ENCODE results near the gene SEPHS1. TPM values are rescaled to one million over a fixed set of nuclear protein-coding genes. Genes with fewer than 3 reads are reported as not detected.
A peak's percentile ranks its signal among the peaks of the same experiment; 100 is the strongest.
"Not testable (repeated sequence)": the region's sequence is repeated elsewhere in the genome, so short reads cannot be mapped to it uniquely, and the experiment has no call there.

The SEPHS1 gene
- total RNA-seq, 1 experiment from 2014 or later: 134 TPM

DNA sequence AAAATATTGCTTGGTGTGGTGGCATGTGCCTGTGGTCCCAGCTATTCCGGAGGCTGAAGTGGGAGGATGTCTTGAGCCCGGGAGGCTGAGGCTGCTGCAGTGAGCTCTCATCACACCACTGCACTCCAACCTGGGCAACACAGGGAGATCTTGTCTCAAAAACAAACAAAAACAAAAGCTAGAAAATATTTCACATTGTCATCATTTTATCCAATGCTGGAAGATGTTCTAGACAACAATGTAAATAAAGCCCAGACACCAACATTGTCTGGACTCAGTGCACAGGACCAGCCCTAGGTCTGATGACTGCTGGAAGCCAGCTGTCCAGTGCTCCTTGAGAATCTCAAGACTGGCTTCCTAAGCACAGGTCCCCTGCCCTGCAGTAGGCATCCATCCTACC, 13.5 kb downstream of the SEPHS1 start:
- no peak for DNase-seq (ENCODE audit: low spot score)
- in situ Hi-C loops (cut with HindIII; ENCODE audit: low sequenced_read_pairs): no loop called here

DNA sequence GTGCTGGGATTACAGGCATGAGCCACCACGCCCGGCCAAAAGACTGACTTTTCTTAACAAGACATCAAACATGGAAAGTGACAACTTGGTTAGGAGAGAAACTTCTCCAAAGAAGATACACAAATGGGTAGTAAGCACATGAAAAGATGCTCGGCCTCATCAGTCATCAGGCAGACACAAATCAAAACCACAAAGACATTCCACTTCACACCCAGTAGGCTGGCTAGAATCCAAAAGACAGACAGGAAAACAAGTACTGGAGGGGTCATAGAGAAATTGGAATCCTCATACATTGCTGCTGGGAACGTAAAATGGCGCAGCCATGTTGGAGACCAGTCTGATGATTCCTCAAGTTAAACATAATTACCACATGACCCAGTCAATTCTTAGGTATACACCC, 16.4 kb downstream of the SEPHS1 start:
- in situ Hi-C loops (cut with HindIII; ENCODE audit: low sequenced_read_pairs): no loop called here
- DNase-seq (ENCODE audit: low spot score): no peak

DNA sequence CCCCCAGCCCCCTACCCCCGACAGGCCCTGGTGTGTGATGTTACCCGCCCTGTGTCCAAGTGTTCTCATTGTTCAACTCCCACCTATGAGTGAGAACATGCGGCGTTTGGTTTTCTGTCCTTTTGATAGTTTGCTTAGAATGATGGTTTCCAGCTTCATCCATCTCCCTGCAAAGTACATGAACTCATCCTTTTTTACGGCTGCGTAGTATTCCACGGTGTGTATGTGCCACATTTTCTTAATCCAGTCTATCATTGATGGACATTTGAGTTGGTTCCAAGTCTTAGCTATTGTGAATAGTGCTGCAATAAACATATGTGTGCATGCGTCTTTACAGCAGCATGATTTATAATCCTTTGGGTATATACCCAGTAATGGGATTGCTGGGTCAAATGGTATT, 17.1 kb downstream of the SEPHS1 start:
- DNase-seq (ENCODE audit: low spot score); in situ Hi-C loops (cut with HindIII; ENCODE audit: low sequenced_read_pairs): not testable (repeated sequence)

DNA sequence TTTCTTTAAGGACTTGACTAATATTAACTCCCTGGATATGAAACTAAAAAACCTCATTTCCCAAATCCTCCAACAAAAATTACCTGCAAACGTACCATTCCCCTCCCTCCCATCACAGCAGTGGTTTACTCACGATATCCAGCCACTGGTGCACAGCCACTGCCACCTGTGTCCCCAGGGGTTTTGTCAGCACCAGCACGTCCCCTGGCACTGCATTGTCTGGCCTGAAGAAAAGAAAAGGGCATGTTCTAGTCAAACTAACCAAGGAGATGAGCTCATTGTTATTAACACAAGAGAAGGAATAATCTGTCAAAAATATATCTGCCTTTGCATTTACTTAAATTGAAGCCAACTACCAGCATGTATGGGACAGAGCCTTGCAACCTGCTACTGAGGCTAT, 18.5 kb downstream of the SEPHS1 start:
- DNase-seq (ENCODE audit: low spot score): no peak
- in situ Hi-C loops (cut with HindIII; ENCODE audit: low sequenced_read_pairs): no loop called here

DNA sequence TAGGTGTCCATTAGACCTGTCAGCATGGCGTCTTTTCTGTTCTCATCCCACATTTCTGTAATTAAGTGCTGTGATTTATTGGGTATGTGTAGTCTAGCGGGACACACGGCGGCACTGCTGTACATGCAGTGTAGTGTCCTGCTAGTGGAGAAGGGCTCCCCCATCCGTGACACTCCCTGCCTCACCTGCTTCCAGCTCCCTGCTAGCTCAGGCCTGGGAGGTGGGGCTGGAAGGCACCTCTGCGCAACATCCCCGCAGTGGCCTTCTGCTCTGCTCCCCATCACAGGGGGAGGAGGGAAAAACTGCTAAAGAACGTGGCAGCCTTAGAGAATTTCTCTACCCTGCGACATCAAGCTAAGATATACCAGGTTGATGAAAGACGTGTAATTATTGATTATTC, 19.5 kb downstream of the SEPHS1 start:
- in situ Hi-C loops (cut with HindIII; ENCODE audit: low sequenced_read_pairs): no loop called here
- DNase-seq (ENCODE audit: low spot score): peak; percentile 19

DNA sequence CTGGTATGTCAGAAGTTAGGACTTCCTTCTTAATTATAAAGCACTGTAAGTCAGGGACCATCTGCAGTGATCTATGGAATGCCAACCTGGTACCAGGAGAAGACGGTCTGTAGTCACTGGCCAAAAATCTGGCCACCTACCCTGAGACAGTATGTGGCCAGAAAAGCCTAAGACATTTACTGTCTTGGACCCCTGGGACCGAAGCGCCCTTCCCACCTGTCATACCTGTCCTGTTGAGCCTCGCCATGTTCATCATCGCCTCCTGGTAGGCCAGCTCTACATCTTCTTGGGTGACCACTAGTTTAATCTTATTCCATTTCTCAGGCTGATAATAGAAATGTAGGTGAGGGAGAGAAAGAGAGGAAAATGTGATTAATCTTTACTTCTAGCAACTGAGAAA, 20.0 kb downstream of the SEPHS1 start:
- in situ Hi-C loops (cut with HindIII; ENCODE audit: low sequenced_read_pairs): no loop called here
- DNase-seq (ENCODE audit: low spot score): no peak

DNA sequence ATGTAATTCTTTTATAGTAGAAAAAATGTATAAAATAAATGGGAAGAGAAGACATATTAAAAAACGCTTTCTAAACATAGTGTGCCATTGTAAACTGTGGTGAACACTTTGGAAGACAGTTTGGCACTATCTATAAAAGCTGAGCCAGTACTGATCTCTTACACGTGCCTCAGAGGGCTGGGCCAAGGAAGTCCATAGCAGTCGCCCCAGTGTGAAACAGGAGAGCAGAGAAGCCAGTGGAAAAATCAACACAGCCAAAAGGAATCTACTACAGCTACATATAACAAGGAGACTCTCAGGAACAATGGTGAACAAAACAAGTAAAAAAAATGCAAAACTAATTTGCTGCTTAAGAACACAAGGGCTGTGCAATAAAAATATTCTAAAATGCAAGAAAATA, 20.6 kb downstream of the SEPHS1 start:
- in situ Hi-C loops (cut with HindIII; ENCODE audit: low sequenced_read_pairs): no loop called here
- DNase-seq (ENCODE audit: low spot score): no peak

DNA sequence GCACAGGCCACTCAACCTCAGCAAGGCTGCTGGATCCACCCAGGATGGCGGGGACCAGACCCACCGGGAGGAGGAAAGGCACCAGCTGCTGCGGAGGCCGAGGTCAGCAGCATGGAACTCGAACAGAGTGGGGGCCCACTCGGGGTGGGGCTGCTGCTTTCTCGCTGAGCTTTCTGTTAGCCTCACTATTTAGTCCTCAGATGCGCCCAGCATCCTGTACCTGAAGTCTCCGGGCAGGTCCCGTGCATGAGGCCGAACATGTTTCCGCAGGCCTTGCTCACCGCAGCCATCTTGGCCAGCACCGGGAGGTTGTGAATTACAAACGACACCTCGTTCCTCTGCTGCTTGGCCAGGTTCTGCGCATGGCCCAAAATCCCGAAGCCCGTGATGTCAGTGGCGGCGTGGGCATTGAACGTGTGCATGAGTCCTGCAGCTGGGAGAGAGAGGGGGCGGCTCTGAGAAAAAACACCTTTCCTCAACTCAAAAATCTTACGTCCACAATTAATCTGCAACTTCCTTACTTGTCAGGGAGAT, 25.4 kb downstream of the SEPHS1 start:
- in situ Hi-C loops (cut with HindIII; ENCODE audit: low sequenced_read_pairs): no loop called here
- DNase-seq (ENCODE audit: low spot score): no peak

DNA sequence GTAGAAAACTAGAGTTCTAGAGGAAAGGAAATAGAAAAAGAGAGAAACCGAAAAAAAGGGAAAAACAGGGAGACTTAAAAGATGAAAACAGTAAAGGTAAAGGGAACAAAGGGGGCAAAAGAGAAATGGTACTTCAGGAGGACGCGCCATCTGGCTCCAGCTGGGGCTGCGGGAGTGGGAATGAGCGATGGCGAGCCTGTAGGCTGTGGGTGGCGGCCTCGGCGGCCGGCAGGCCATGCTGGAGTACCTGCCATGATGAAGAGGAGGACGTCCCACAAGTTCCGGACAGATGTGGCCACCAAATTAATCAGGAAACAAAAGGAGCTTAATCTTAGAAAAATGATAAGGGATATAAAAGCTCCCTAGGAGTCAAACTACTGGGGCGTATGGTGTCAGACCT, 26.5 kb downstream of the SEPHS1 start:
- in situ Hi-C loops (cut with HindIII; ENCODE audit: low sequenced_read_pairs): no loop called here
- DNase-seq (ENCODE audit: low spot score): no peak

DNA sequence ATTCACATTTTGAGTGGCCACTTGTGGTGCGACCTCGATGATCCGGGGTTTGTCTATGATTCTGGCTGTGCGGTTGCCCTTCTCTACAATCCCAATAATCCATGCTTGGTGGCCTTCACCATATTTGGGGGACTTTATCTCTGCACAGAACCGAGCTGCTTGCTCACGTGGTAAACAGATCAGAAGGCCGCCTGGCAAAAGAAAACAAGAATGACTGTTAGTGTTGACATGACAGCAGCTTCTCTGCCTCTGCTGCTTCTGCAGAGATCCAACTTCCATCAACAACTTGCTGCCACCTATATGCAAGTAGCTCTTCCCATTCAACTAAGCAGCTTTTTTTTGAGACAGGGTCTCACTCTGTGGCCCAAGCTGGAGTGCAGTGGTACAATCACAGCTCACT, 28.9 kb downstream of the SEPHS1 start:
- no peak for DNase-seq (ENCODE audit: low spot score)
- in situ Hi-C loops (cut with HindIII; ENCODE audit: low sequenced_read_pairs): no loop called here

DNA sequence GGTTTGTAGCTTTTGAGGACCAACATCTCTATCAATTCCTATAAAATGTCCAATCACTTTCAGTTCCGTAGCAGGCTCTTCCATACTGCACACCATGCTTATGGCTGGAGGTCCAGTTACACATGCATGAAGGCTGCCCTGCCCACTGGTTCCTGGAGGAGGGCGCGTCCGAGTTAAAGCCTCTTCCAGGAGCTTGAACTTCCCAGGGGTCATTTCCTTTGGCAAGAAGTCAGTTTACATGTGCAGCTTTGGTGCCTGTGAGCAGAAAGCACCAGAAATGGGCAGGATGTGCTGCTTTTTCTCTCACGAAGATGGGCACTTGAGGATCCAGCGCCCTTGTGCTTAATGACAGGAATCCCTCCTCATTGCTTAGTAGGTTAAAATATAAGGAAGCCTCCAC, 30.6 kb downstream of the SEPHS1 start:
- no peak for DNase-seq (ENCODE audit: low spot score)
- in situ Hi-C loops (cut with HindIII; ENCODE audit: low sequenced_read_pairs): no loop called here

DNA sequence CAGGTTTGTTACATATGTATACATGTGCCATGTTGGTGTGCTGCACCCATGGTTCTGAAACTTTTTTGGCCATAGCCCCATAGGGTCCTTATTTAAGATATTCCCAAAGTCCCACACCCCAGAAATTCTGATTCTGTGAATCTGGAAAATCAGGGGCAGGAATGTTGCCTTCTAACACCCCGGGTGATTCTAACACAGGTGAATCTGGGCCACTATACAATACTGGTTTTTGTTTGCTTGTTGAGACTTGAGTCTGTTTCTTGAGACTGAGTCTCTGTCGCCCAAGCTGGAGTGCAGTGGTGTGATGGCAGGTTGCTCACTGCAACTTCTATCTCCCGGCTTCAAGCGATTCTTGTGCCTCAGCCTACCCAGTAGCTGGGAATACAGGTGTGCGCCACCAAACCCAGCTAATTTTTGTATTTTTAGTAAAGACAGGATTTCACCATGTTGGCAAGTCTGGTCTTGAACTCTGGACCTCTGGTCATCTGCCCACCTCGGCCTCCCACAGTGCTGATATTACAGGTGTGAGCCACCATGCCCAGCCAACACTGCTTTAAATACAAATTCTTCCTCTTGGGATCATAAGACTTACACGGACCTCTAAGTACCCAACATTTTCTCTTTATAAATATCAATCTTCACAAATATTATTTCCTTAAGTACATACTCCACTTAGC, 31.3 kb downstream of the SEPHS1 start:
- in situ Hi-C loops (cut with HindIII; ENCODE audit: low sequenced_read_pairs): no loop called here
- no peak for DNase-seq (ENCODE audit: low spot score)

DNA sequence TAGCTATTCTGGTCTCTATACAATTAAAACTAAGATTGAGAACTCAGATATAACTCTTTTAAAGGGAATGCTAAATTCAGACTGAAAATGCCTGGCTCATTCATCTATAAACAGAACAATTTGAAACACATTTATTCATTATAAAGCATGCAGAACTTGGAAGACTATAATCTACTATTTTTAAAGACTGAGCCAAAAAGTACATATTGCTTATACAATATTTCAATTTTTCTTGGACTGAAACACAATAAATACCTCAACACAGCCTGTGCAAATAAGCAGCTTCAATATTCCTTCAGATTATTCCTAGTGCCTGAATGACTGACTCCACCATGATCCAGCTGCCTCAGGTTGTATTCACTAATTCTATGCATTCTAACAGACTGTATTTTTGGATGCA, 32.7 kb downstream of the SEPHS1 start:
- DNase-seq (ENCODE audit: low spot score): no peak
- in situ Hi-C loops (cut with HindIII; ENCODE audit: low sequenced_read_pairs): no loop called here

DNA sequence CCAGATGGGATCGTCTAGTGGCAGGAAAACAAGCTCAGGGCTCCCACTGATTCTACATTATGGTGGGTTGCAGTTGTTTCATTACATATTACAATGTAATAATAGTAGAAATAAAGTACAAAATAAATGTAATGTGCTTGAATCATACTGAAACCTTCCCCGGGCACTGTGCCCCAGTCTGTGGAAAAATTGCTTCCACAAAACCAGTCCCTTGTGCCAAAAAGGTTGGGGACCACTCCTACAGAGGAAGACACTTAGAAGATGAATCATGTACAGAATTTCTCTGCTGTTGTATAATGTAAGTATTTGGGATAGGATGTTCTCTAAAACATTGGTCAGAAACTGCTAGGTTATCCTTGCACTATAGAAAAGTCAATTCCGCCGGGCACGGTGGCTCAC, 36.9 kb downstream of the SEPHS1 start:
- no peak for DNase-seq (ENCODE audit: low spot score)
- in situ Hi-C loops (cut with HindIII; ENCODE audit: low sequenced_read_pairs): no loop called here

DNA sequence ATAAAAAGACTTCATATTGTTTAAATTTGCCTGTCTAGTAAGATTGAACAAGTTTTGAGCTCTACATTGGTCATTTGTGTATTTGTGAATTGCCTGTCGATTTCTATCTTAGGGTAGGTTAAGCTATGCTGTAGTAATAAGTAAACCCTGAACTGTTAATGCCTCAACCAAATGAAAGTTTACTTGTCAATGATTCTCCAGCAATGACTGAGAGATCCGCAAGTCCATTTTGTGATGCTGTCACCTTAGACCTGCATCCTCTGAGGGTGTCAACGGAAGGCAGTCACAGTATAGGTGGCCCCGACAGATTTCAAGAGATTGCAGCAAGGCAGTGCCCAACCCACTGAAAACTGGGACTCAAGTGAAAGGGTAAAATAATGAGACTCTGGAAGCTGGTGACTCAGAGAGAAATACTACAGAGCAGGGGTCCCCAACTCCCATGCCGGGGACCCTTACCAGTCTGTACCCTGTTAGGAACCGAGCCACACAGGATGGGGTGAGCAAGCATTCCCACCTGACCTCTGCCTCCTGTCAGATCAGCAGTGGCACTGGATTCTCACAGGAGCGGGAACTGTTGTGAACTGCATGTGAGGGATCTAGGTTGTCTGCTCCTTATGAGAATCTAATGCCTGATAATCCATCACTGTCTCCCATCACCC, 37.4 kb downstream of the SEPHS1 start:
- in situ Hi-C loops (cut with HindIII; ENCODE audit: low sequenced_read_pairs): no loop called here
- DNase-seq (ENCODE audit: low spot score): no peak

DNA sequence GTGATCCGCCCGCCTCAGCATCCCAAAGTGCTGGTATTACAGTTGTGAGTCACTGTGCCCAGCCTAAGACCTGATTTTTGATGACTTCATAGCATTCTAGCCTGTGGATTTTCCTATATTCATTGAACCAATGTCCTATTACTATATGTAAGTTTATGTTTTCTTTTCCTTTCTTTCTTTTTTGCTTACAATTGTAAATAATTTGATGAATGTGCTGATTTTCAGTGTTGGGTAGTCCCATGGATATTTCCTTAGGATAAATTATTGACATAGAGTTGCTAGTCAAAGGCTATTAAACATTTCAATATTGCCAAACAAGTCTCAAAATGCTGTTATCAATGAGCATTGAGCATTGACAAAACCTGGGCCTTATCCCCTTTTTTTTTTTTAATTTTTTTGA, 38.3 kb downstream of the SEPHS1 start:
- no peak for DNase-seq (ENCODE audit: low spot score)
- in situ Hi-C loops (cut with HindIII; ENCODE audit: low sequenced_read_pairs): no loop called here

DNA sequence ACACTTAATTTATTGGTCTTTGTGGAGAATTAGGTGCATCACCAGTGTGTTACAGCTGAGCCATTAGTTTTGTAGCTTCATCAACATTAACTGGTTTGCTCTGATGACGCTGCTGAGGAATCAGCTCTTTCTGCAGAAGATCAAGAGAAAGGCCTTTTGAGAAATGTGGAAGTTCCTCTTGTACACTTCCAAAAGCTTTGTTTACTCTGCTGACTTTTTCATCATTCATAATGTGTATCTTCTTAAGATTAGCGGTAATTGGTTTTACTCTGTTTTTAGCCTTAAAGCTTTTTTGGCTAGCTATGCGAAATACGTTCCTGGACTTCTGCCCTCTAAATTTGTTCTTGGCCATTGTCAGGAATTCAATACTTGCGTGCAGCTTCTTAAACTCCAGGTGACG, 40.0 kb downstream of the SEPHS1 start:
- DNase-seq (ENCODE audit: low spot score): no peak
- in situ Hi-C loops (cut with HindIII; ENCODE audit: low sequenced_read_pairs): no loop called here

DNA sequence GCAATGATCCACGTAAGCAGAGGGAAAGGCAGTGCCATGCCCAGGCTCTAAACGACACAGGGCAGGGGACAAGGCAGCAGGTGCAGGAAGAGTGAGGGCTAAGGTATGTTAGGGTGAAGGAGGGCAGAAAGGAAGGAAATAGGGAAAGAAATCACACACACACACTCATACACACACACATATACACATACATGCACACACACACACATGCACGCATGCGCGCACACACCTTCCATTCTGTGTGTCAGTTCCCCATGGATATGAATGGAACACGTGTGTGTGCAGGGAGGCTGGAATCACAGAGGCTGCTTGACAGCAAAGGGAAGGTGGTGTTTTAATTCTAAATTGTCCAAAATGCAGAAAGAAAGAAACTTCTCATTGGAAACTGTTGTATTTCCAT, 42.0 kb downstream of the SEPHS1 start:
- no peak for DNase-seq (ENCODE audit: low spot score)
- in situ Hi-C loops (cut with HindIII; ENCODE audit: low sequenced_read_pairs): no loop called here

DNA sequence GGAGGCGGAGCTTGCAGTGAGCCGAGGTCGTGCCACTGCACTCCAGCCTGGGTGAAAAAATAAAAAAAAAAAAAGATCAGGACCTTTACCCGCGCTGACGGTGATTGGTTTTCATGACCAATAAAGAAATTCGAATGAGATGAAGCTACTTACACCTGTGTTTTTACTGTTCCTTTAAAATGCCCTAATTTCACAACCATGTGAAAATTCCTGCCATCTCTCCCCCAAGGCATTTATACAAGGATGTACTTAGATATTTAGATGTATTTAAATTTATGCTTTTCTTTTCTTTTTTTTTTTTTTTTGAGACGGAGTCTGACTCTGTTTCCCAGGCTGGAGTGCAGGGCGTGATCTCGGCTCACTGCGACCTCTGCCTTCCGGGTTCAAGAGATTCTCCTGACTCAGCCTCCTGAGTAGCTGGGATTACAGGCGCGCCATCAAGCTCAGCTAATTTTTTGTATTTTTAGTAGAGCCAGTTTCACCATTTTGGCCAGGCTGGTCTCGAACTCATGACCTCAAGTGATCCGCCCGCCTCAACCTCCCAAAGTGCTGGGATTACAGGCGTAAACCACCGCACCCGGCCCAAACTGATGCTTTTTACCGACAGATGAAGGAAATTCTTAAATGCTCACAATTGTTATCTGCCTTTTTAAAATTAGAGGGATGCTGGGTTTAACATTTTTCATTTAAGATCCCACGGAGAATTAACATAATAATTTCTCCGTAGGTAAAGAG, 45.1 kb downstream of the SEPHS1 start:
- in situ Hi-C loops (cut with HindIII; ENCODE audit: low sequenced_read_pairs): no loop called here
- no peak for DNase-seq (ENCODE audit: low spot score)
